ENCODE measurements around the gene CCDC43. TPM values are rescaled to one million over a fixed set of nuclear protein-coding genes. Genes with fewer than 3 reads are reported as not detected.

CCDC43 gene
- total and polyA plus RNA-seq, 4 donors: 4.5 to 8.6 (median 6.7) TPM

DNA sequence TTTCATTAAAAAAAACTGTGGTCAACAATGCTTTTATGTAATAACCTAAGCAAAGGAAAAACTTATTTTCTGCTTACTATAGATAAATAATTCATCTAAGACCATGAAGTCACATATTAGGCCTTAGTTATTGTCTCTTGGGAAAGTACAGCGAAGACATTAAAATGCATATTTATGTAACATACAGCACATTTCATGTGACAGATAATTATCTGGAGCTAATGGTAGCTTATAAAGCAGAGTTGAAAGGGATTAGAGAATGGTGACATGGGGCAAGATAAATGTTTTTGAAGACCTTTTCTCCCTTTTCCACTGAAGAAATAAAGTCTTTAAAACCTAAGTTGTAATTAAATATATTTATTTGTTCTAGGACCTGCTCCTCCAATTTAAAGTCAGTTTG is 23.6 kb downstream of the CCDC43 start (continued):
- TF ChIP-seq, protein P1, sequence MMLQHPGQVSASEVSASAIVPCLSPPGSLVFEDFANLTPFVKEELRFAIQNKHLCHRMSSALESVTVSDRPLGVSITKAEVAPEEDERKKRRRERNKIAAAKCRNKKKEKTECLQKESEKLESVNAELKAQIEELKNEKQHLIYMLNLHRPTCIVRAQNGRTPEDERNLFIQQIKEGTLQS (IDR thresholded peaks at IDR 0.05): no peak

DNA sequence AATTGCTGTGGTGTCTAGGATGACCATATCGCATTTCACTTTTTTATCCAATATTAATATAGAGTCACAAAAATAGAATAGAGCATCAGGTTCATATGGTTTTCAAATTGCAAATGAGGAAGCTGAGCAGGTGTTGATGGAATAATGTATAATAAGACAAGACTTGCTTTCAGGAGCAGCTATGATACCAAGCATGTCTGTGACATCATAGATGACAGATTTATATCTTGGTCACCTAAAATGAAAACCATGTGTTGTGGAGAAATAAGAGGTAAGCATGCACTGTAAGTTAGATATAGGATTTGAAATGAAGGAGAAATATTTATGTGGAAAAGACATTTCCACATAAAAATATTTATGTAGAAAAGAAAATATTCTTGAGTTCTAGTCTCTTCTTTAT is 24.7 kb downstream of the CCDC43 start:
- Histone ChIP-seq H3K4me1 (ENCODE audit: control insufficient read depth in 4 of 4, insufficient read depth in 4 of 4, low read length in 3 of 4) (no peaks in the 10 kb centered on the region), H3K27ac (ENCODE audit: low read depth in 1 of 2, low read length in 2 of 2) (no peak overlapping the region), H3K9me3 (ENCODE audit: control insufficient read depth in 4 of 4, low read length in 3 of 4) (no peaks in the 10 kb centered on the region), H3K27me3 (ENCODE audit: control insufficient read depth in 4 of 4, insufficient read depth in 4 of 4, low read length in 3 of 4) (no peaks in the 10 kb centered on the region), H3K4me3 (ENCODE audit: low read depth in 1 of 3, low read length in 3 of 3) (no peak overlapping the region), H3K9ac (ENCODE audit: low read depth in 1 of 2, low read length in 2 of 2) (no peak overlapping the region), H3K36me3 (ENCODE audit: control insufficient read depth in 4 of 4, insufficient read depth in 3 of 4, low read depth in 1 of 4, low read length in 3 of 4) (no peaks in the 10 kb centered on the region)
- WGBS: 97% methylated on average over 1 of the region's 1 CpG
- DNase-seq (ENCODE audit: low spot score): no peak
- TF ChIP-seq RXRA (IDR thresholded peaks at IDR 0.05) (no peak), FOXA2 (IDR thresholded peaks at IDR 0.05) (no peak), GABPA (IDR thresholded peaks at IDR 0.05 in 1 of 2, conservative IDR thresholded peaks at IDR 0.05 in 1 of 2) (no peak), FOXA1 (IDR thresholded peaks at IDR 0.05) (no peak), RAD21 (IDR thresholded peaks at IDR 0.05) (no peak), EGR1 (IDR thresholded peaks at IDR 0.05; ENCODE audit: low read depth in 2 of 2) (no peak)
- TF ChIP-seq, protein P1 (IDR thresholded peaks at IDR 0.05): no peak

DNA sequence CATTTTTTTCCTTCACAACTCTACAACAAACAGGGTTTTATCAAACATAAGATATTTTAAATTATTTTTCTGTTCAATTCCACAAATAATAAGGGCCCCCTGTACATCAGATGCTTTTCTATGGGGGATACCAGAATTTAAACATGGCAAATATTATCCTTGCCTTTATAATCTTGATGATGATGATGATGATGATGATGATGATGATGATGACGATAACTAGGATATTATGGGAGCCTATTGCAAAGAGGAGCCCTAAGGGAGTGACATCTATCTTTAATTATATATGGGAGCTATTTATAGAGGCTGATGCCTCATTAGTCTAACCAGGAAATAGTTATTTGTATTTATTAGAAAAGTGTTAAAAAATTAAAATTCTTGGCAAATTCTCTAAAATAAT is 26.5 kb downstream of the CCDC43 start:
- H3K9me3 ChIP-seq (ENCODE audit: control insufficient read depth in 4 of 4, low read length in 3 of 4): no peaks in the 10 kb centered on the region
- H3K27ac ChIP-seq (ENCODE audit: low read depth in 1 of 2, low read length in 2 of 2): no peak overlapping the region
- no peak for DNase-seq (ENCODE audit: low spot score)
- no peak overlapping the region for H3K9ac ChIP-seq (ENCODE audit: low read depth in 1 of 2, low read length in 2 of 2)
- H3K4me3 ChIP-seq (ENCODE audit: low read depth in 1 of 3, low read length in 3 of 3): no peak overlapping the region
- 78% methylated on average over 1 of the region's 1 CpG for WGBS
- TF ChIP-seq RXRA (IDR thresholded peaks at IDR 0.05) (no peak), FOXA2 (IDR thresholded peaks at IDR 0.05) (no peak), GABPA (IDR thresholded peaks at IDR 0.05 in 1 of 2, conservative IDR thresholded peaks at IDR 0.05 in 1 of 2) (no peak), NR2F2 (IDR thresholded peaks at IDR 0.05) (no peak), SP1 (IDR thresholded peaks at IDR 0.05) (no peak), JUND (IDR thresholded peaks at IDR 0.05) (no peak), HNF4G (IDR thresholded peaks at IDR 0.05) (no peak), EGR1 (IDR thresholded peaks at IDR 0.05; ENCODE audit: low read depth in 2 of 2) (no peak), FOXA1 (IDR thresholded peaks at IDR 0.05) (no peak), YY1 (IDR thresholded peaks at IDR 0.05) (no peak), HNF4A (conservative IDR thresholded peaks at IDR 0.05) (no peak), TAF1 (conservative IDR thresholded peaks at IDR 0.05) (no peak)
- TF ChIP-seq, protein P2, sequence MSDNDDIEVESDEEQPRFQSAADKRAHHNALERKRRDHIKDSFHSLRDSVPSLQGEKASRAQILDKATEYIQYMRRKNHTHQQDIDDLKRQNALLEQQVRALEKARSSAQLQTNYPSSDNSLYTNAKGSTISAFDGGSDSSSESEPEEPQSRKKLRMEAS (IDR thresholded peaks at IDR 0.05): no peak
- TF ChIP-seq, protein P3, sequence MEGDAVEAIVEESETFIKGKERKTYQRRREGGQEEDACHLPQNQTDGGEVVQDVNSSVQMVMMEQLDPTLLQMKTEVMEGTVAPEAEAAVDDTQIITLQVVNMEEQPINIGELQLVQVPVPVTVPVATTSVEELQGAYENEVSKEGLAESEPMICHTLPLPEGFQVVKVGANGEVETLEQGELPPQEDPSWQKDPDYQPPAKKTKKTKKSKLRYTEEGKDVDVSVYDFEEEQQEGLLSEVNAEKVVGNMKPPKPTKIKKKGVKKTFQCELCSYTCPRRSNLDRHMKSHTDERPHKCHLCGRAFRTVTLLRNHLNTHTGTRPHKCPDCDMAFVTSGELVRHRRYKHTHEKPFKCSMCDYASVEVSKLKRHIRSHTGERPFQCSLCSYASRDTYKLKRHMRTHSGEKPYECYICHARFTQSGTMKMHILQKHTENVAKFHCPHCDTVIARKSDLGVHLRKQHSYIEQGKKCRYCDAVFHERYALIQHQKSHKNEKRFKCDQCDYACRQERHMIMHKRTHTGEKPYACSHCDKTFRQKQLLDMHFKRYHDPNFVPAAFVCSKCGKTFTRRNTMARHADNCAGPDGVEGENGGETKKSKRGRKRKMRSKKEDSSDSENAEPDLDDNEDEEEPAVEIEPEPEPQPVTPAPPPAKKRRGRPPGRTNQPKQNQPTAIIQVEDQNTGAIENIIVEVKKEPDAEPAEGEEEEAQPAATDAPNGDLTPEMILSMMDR (IDR thresholded peaks at IDR 0.05; ENCODE audit: low read depth, low read length, missing input control): no peak
- TF ChIP-seq, protein P4, sequence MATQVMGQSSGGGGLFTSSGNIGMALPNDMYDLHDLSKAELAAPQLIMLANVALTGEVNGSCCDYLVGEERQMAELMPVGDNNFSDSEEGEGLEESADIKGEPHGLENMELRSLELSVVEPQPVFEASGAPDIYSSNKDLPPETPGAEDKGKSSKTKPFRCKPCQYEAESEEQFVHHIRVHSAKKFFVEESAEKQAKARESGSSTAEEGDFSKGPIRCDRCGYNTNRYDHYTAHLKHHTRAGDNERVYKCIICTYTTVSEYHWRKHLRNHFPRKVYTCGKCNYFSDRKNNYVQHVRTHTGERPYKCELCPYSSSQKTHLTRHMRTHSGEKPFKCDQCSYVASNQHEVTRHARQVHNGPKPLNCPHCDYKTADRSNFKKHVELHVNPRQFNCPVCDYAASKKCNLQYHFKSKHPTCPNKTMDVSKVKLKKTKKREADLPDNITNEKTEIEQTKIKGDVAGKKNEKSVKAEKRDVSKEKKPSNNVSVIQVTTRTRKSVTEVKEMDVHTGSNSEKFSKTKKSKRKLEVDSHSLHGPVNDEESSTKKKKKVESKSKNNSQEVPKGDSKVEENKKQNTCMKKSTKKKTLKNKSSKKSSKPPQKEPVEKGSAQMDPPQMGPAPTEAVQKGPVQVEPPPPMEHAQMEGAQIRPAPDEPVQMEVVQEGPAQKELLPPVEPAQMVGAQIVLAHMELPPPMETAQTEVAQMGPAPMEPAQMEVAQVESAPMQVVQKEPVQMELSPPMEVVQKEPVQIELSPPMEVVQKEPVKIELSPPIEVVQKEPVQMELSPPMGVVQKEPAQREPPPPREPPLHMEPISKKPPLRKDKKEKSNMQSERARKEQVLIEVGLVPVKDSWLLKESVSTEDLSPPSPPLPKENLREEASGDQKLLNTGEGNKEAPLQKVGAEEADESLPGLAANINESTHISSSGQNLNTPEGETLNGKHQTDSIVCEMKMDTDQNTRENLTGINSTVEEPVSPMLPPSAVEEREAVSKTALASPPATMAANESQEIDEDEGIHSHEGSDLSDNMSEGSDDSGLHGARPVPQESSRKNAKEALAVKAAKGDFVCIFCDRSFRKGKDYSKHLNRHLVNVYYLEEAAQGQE (IDR thresholded peaks at IDR 0.05): no peak
- TF ChIP-seq, protein P1 (IDR thresholded peaks at IDR 0.05): no peak
- H3K27me3 ChIP-seq (ENCODE audit: control insufficient read depth in 4 of 4, insufficient read depth in 4 of 4, low read length in 3 of 4): no peaks in the 10 kb centered on the region
- no peaks in the 10 kb centered on the region for H3K36me3 ChIP-seq (ENCODE audit: control insufficient read depth in 4 of 4, insufficient read depth in 3 of 4, low read depth in 1 of 4, low read length in 3 of 4)
- H3K4me1 ChIP-seq (ENCODE audit: control insufficient read depth in 4 of 4, insufficient read depth in 4 of 4, low read length in 3 of 4): no peaks in the 10 kb centered on the region
